Right lobe of liver (tissue), 4 donors: ENCODE data around the gene NDST4.

Experiments
- CTCF ChIP-seq, 4 donors: fragments of 200-600 bp in 3 of 4; fragments of 450-650 bp in 1 of 4; IDR thresholded peaks; one replicate each; pipeline versions ENCODE4 v1.5.1 to v1.8.0; 2016 to 2022; ENCODE audit warnings: antibody characterized with exemption in 4 of 4, mild to moderate bottlenecking in 2 of 4
- POLR2A ChIP-seq: fragments of 450-650 bp; IDR thresholded peaks from one replicate; pipeline ENCODE4 v1.6.1; 2017; ENCODE audit warnings: antibody characterized with exemption, mild to moderate bottlenecking
- donor health status: DM: no; HTN: no; CAD: no.
- donor health status: DM: no; HTN: no; CAD: no.
- donor health status: DM: no; HTN: yes; CAD: no.

DNA sequence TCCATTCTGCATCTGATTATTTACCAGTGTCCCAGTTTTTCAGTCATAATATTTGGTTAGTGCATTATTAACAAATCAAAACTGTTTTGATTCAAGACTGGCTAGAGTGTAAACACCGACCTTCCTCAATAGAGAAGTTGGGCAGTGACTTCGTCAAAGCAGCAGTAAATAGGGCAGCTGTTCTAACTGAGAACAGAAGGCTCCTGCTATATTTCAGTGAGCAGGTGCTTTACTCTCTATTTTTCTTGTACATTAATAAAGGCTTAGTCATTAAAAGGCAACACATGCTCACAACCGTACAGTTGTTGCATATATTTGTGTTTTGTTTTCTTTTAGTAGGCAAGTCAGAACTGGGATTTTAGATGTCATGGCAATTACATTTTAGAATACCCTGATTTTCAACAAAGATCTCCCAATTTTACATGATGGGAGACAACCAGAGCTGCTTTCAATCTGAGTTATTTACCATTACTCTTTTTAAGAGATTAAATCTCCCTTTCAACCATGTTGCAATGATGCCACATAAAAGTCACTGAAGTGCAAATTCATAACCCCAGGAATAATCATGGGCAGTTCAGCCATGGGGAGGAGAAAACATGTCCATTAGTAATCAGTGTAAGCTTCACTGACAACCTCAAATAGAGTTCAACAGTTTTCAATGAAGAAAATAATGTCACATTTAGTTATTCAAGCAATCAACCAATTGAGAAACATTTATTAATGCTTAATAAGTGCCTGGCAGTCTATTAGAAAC is 233.3 kb downstream of the NDST4 start:
- TF ChIP-seq CTCF (IDR thresholded peaks at IDR 0.05) (no peak), POLR2A (no peak)
